DMS114 treated with DMSO at 0.1 percent for 48 hours (cell line): ENCODE results near the gene XYLB.

Experiments
- DNase-seq: peaks from one replicate; lab custom pipeline; 2025; ENCODE audit not compliant: unreplicated experiment; lab: John Stamatoyannopoulos, UW

XYLB gene

DNA sequence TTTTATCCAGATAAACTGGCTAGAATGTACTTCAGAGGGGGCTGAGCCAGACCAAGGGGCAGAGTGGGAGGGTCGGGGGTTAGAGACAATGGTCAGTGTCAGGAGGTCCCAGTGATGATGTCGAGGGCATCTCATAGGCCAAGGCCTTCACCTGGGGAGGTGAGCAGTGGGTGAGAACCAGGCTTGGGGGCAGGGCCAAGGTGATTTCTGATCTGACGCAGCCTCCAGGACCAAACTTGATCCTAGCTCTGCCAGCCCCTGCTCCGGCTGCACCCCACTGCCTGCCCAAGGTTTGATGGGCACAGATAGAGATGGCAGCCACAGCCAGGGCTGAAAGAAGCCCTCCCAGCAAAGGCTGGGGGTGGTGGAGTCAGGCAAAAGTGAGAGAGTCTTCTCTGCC, 14.9 kb downstream of the XYLB start:
- no peak for DNase-seq

- no peak for DNase-seq
These were observed 16.2 kb downstream of the XYLB start for GRCh38 chr3:38362825-38363224.

- no peak for DNase-seq
These were observed 18.3 kb downstream of the XYLB start for GRCh38 chr3:38364721-38365400.

DNA sequence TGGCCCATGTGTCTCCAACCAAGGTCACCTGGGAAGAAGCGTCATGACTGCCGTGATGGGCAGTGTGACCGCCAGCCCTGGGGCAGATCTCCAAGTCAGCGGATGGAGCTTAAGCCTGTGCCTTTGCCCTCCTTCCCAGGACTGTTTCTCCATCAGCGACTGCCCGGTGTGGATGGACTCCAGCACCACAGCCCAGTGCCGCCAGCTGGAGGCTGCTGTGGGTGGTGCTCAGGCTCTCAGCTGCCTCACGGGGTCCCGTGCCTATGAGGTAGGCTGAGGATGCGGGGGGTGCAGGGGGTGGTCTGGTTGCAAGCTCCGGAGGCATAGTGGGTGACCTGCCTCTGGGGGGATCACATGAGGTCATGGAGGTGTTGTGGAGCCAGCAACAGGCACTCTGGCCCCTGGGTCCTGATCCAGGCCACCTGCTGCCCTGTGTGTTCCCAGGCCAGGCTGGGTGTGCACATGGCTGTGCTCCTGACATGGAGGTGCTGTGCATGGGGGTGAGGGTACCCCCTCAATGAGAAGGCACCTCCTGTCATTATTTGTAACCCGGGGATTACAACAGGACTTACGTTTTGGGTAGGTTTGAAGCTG, 19.0 kb downstream of the XYLB start:
- no peak for DNase-seq

GRCh38 chr3:38366082-38366481, 19.5 kb downstream of the XYLB start:
- no peak for DNase-seq

GRCh38 chr3:38367779-38368178, 21.2 kb downstream of the XYLB start:
- DNase-seq = no peak

GRCh38 chr3:38368238-38368637, 21.7 kb downstream of the XYLB start:
- DNase-seq = no peak

DNA sequence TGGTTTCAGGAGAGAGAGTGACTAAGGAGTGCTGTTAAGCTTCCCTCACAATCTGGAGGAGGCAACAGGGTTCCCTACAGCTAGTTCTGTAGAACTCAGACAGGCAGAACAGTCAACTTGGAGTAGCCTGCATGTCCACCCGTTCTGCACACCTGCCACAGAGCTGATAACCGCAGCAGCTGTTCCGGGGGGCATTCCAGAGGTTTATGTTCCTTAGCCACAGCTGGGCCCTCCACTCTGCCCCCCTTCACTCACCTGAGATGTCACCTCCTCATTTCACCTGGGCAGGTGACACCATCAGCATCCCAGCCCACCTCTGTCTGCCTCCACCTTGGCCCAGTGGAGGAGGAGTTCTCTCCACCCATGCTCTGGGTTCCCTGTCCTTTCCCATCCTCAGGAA, 22.6 kb downstream of the XYLB start:
- DNase-seq = no peak

- no peak for DNase-seq
These were observed 23.6 kb downstream of the XYLB start for GRCh38 chr3:38370149-38370548.

- DNase-seq = no peak
These were observed 24.3 kb downstream of the XYLB start for GRCh38 chr3:38370861-38371260.

DNA sequence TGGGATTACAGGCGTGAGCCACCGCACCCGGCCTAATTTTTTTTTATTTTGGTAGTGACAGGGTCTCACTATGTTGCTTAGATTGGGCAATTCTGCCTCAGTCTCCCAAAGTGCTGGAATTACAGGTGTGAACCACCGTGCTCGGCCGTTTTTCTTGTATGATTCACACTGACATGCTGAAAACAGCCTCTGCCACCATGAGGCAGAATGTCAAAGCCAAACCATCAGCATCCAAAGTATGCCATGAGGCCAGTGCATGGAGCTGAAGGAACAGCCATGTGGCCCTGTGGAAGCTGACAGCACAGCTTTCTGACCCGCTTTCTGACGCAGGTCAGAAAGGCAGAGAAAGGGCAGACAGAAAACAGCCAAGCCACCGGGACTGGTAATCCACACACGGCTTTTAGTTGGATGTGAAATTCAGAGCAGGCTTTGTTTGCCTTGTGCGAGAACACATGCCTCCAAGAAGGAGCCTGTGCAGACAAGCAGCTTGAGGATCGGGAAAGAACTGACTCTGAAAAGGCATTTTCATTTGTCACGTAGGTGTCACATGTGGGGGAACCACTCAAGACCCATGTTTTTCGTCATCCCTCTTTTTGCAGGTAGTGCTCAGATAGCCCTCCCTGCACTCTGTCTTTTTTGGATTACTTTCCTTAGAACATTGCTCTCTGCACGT, 25.1 kb downstream of the XYLB start:
- DNase-seq = no peak

GRCh38 chr3:38372214-38372601, 25.6 kb downstream of the XYLB start:
- DNase-seq = no peak

DNA sequence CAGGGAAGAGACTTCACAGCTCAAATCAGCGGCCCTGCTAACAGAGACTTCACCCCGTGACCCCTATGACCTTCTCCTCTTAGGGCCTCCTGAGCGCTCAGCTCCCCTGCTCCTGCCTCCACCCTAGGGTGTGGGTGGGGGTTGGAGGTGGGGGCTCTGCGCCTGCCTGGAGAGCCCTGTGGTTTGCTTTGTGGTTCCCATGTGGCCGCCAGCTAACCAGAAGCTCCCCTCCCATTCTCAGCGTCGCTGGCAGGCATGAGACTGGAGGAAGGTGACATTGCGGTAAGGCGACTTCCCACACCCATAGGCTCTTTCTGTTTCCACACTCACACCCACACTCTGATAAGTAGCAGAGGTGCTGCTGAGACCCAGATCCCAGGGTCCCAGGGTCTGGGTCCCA, 27.6 kb downstream of the XYLB start:
- DNase-seq = no peak

GRCh38 chr3:38375072-38375471, 28.5 kb downstream of the XYLB start:
- DNase-seq = no peak

DNA sequence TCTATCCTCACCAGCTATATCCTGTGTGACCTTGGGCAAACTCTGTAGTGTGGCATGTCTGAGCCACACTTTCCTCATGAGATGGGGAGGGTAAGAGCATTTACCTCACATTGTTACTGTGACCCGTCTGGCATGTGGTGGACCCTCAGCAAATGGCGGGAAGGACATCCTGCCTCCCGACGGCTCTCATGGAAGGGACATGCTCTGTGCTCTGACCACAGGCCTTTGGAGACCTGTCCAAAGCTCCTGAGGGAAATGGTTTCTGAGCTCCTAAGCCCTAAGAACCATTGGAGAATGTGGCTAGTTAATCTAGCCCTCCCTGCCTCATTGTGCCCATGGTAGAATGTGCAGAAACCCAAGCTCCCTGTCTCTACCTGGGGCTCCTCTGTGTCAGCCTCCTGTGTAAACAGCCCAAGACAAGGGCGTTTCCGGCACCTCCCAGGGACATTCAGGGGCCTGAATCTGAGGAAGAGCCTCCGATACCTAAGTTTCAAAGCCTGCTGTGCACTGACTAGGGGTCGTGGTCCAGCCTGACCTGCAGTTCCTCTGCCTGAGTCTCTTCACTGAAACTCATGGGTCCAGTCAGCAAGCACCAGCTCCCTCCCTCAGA, 29.0 kb downstream of the XYLB start:
- no peak for DNase-seq

DNA sequence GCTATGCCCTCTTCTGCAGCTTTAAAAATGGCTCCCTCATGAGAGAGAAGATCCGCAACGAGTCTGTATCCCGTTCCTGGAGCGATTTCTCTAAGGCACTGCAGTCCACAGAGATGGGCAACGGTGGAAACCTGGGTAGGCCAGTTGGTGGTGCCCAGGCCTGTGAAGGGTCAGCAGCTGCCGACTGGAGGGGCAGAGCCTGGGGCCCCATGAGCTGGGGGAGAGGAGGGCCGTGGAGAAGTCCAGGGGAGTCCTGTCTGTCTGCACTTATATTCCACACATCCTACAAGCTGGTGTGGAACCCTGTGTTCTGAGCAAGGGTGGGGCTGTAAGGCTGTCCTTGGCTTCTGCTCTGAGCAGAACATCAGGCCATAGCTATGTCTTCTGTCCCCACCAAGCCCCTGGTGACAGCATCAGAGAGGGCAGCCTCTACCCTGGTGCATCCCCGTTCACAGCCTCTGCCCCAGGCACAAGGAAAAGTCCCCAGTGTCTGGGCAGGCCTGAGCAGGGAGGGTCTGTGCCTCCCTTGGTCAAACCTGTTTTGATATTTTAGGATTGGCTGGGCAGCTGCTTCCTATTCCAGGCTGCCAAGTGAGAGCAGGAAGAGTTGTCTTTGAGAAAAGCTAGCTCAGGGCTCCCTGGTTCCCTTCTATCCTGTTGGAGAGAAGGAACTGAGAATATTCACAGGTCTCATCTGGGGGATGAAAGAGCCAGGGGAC, 29.7 kb downstream of the XYLB start:
- DNase-seq = no peak

DNA sequence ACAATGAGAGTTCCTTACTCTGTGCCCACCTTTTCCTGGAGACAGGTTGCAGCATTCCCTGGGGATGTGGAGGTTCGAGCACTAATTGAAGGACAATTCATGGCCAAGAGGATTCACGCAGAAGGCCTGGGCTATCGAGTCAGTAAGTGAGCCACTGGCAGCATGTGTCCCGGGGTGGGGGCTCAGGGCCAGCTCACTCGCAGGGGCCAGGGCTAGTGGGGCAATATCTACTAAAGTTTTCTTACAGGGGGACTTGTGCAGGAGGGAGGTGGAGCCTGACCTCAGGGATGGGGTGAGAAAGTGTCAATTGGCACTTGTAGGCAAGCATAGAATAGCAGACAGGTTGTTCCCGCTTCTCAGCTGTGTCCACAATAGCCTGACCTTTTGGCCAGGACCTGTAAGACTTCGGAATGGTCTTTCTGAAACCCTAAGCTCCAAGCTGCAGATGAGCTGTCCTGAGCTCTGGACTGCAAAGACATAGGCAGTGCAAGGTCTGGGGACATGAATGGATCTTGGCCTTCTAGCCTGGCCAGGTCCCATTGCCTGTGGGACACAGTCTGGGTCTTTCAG, 32.7 kb downstream of the XYLB start:
- no peak for DNase-seq

- DNase-seq = no peak
These were observed 36.0 kb downstream of the XYLB start for GRCh38 chr3:38382506-38383080.

GRCh38 chr3:38383156-38383875, 36.7 kb downstream of the XYLB start:
- no peak for DNase-seq
